ENCODE data around the gene SCN8A. TPM values are rescaled to one million over a fixed set of nuclear protein-coding genes. Genes with fewer than 3 reads are reported as not detected.
A peak's percentile ranks its signal among the peaks of the same experiment; 100 is the strongest.

SCN8A gene
- total RNA-seq, 4 donors from 2014 or later: 0.08 to 0.62 (median 0.58) TPM

GRCh38 chr12:51846271-51846691, 255.2 kb downstream of the SCN8A start:
- Histone ChIP-seq H3K9me3 (no peaks in the 10 kb centered on the region), H3K27me3 (peaks cover 51% of the 10 kb centered on the region), H3K36me3 (no peaks in the 10 kb centered on the region), H3K4me3 (peak overlapping the region; percentile 57), H3K4me1 (peaks cover 43% of the 10 kb centered on the region), H3K27ac (no peak overlapping the region)
- TF ChIP-seq EP300 (IDR thresholded peaks at IDR 0.05) (no peak), POLR2A (IDR thresholded peaks at IDR 0.05) (no peak), CTCF (IDR thresholded peaks at IDR 0.05) (no peak)
- WGBS: 78% methylated on average over 10 of the region's 15 CpGs
- no peak for DNase-seq (ENCODE audit: low spot score in 2 of 2)

- no peak for DNase-seq (ENCODE audit: low spot score in 2 of 2)
- H3K27me3 ChIP-seq: peaks cover 51% of the 10 kb centered on the region
- H3K4me3 ChIP-seq: peak overlapping the region; percentile 57
- WGBS: 2% methylated on average over 25 of the region's 59 CpGs
- H3K9me3 ChIP-seq: no peaks in the 10 kb centered on the region
- TF ChIP-seq POLR2AphosphoS5 (IDR thresholded peaks at IDR 0.05) (no peak), EP300 (IDR thresholded peaks at IDR 0.05) (no peak), POLR2A (IDR thresholded peaks at IDR 0.05) (no peak), CTCF (IDR thresholded peaks at IDR 0.05) (no peak)
- peak overlapping the region; percentile 20 for H3K27ac ChIP-seq
- H3K36me3 ChIP-seq: no peaks in the 10 kb centered on the region
- peaks cover 48% of the 10 kb centered on the region for H3K4me1 ChIP-seq
These were observed 256.0 kb downstream of the SCN8A start for GRCh38 chr12:51846911-51847642.

- DNase-seq (ENCODE audit: low spot score in 2 of 2): no peak
- peaks cover 51% of the 10 kb centered on the region for H3K27me3 ChIP-seq
- H3K9me3 ChIP-seq: no peaks in the 10 kb centered on the region
- H3K36me3 ChIP-seq: no peaks in the 10 kb centered on the region
- no peak for TF ChIP-seq CTCF (IDR thresholded peaks at IDR 0.05)
- TF ChIP-seq POLR2A (IDR thresholded peaks at IDR 0.05): no peak
- TF ChIP-seq POLR2AphosphoS5 (IDR thresholded peaks at IDR 0.05): no peak
- TF ChIP-seq EP300 (IDR thresholded peaks at IDR 0.05): no peak
- peak overlapping the region; percentile 57 for H3K4me3 ChIP-seq
- peaks cover 48% of the 10 kb centered on the region for H3K4me1 ChIP-seq
- WGBS: 0% methylated on average over 8 of the region's 40 CpGs
- no peak overlapping the region for H3K27ac ChIP-seq
These were observed 256.8 kb downstream of the SCN8A start for GRCh38 chr12:51847643-51848325.

- WGBS: 7% methylated on average over 15 of the region's 51 CpGs
- Histone ChIP-seq H3K36me3 (no peaks in the 10 kb centered on the region), H3K4me3 (peak within 1 kb of the TSS; percentile 57), H3K27me3 (peaks cover 51% of the 10 kb centered on the region), H3K27ac (peak within 1 kb of the TSS; percentile 39), H3K9me3 (no peaks in the 10 kb centered on the region), H3K4me1 (peaks cover 53% of the 10 kb centered on the region)
- DNase-seq (ENCODE audit: low spot score in 2 of 2): peak in 1 of 2 donors; percentile 81
- TF ChIP-seq POLR2AphosphoS5 (IDR thresholded peaks at IDR 0.05) (no peak), CTCF (IDR thresholded peaks at IDR 0.05) (no peak), EP300 (IDR thresholded peaks at IDR 0.05) (no peak), POLR2A (IDR thresholded peaks at IDR 0.05) (no peak)
These were observed 257.3 kb downstream of the SCN8A start, which contains the start of gene FIGNL2 for GRCh38 chr12:51848326-51848727. FIGNL2 (minus strand) TSS chr12:51848718; CDS start chr12:51822413, 26,305 bp downstream.
